ENCODE data around the gene CD80. TPM values are rescaled to one million over a fixed set of nuclear protein-coding genes. Genes with fewer than 3 reads are reported as not detected.

CD80 gene
- total and polyA plus RNA-seq, 2 donors (not counting 1 experiment from before 2014, with no cell fraction given) = under 0.01 TPM; not detected in 1

- no peak overlapping the region for H3K27ac ChIP-seq (ENCODE audit: insufficient read depth, low read length)
- TF ChIP-seq EZH2 (IDR thresholded peaks at IDR 0.05; ENCODE audit: low read length, missing control alignments) (no peak), CTCF (conservative IDR thresholded peaks at IDR 0.05 in 1 of 2, IDR thresholded peaks at IDR 0.05 in 1 of 2; ENCODE audit: low read depth in 1 of 2, low read length in 2 of 2) (no peak)
- H3K4me1 ChIP-seq (ENCODE audit: control insufficient read depth, extremely low read depth, insufficient read depth, low read length) = no peaks in the 10 kb centered on the region
- no peaks in the 10 kb centered on the region for H3K27me3 ChIP-seq (ENCODE audit: control insufficient read depth, insufficient read depth, low read length)
- H3K9me3 ChIP-seq (ENCODE audit: control insufficient read depth, insufficient read depth, low read depth, low read length) = no peaks in the 10 kb centered on the region
- no peak overlapping the region for H3K9ac ChIP-seq (ENCODE audit: insufficient read depth, low read length)
- no peaks in the 10 kb centered on the region for H3K79me2 ChIP-seq (ENCODE audit: control insufficient read depth, insufficient read depth, low read length)
- no peak for DNase-seq (ENCODE audit: low read depth in 2 of 2)
- no peaks in the 10 kb centered on the region for H4K20me1 ChIP-seq (ENCODE audit: control insufficient read depth, extremely low read depth, insufficient read depth, low read length)
- no peak overlapping the region for H3K4me2 ChIP-seq (ENCODE audit: extremely low read depth, insufficient read depth, low read length)
- no peaks in the 10 kb centered on the region for H3K36me3 ChIP-seq (ENCODE audit: control insufficient read depth, insufficient read depth, low read length)
- no peak overlapping the region for H3K4me3 ChIP-seq (replicated peaks in 1 of 4; ENCODE audit: control extremely low read depth in 1 of 4, insufficient read depth in 1 of 4, low read depth in 3 of 4, low read length in 4 of 4)
- no peak overlapping the region for H2AFZ ChIP-seq (ENCODE audit: low read length)
These were observed 73.9 kb downstream of the CD80 start for GRCh38 chr3:119485563-119485962.

GRCh38 chr3:119483101-119483500 lies 76.3 kb downstream of the CD80 start:
- no peaks in the 10 kb centered on the region for H3K27me3 ChIP-seq (ENCODE audit: control insufficient read depth, insufficient read depth, low read length)
- no peak overlapping the region for H3K4me3 ChIP-seq (replicated peaks in 1 of 4; ENCODE audit: control extremely low read depth in 1 of 4, insufficient read depth in 1 of 4, low read depth in 3 of 4, low read length in 4 of 4)
- no peaks in the 10 kb centered on the region for H3K36me3 ChIP-seq (ENCODE audit: control insufficient read depth, insufficient read depth, low read length)
- no peak overlapping the region for H3K27ac ChIP-seq (ENCODE audit: insufficient read depth, low read length)
- no peaks in the 10 kb centered on the region for H3K9me3 ChIP-seq (ENCODE audit: control insufficient read depth, insufficient read depth, low read depth, low read length)
- no peaks in the 10 kb centered on the region for H3K4me1 ChIP-seq (ENCODE audit: control insufficient read depth, extremely low read depth, insufficient read depth, low read length)
- DNase-seq (ENCODE audit: low read depth in 2 of 2) = no peak
- H3K79me2 ChIP-seq (ENCODE audit: control insufficient read depth, insufficient read depth, low read length) = no peaks in the 10 kb centered on the region
- no peaks in the 10 kb centered on the region for H4K20me1 ChIP-seq (ENCODE audit: control insufficient read depth, extremely low read depth, insufficient read depth, low read length)
- H2AFZ ChIP-seq (ENCODE audit: low read length) = no peak overlapping the region
- no peak for TF ChIP-seq EZH2 (IDR thresholded peaks at IDR 0.05; ENCODE audit: low read length, missing control alignments)
- no peak for TF ChIP-seq CTCF (conservative IDR thresholded peaks at IDR 0.05 in 1 of 2, IDR thresholded peaks at IDR 0.05 in 1 of 2; ENCODE audit: low read depth in 1 of 2, low read length in 2 of 2)
- no peak overlapping the region for H3K4me2 ChIP-seq (ENCODE audit: extremely low read depth, insufficient read depth, low read length)
- no peak overlapping the region for H3K9ac ChIP-seq (ENCODE audit: insufficient read depth, low read length)

- Histone ChIP-seq H2AFZ (ENCODE audit: low read length) (no peak overlapping the region), H3K27ac (ENCODE audit: insufficient read depth, low read length) (no peak overlapping the region), H3K9me3 (ENCODE audit: control insufficient read depth, insufficient read depth, low read depth, low read length) (no peaks in the 10 kb centered on the region), H3K4me3 (replicated peaks in 1 of 4; ENCODE audit: control extremely low read depth in 1 of 4, insufficient read depth in 1 of 4, low read depth in 3 of 4, low read length in 4 of 4) (no peak overlapping the region), H3K9ac (ENCODE audit: insufficient read depth, low read length) (no peak overlapping the region), H3K4me2 (ENCODE audit: extremely low read depth, insufficient read depth, low read length) (no peak overlapping the region), H3K27me3 (ENCODE audit: control insufficient read depth, insufficient read depth, low read length) (no peaks in the 10 kb centered on the region), H4K20me1 (ENCODE audit: control insufficient read depth, extremely low read depth, insufficient read depth, low read length) (no peaks in the 10 kb centered on the region), H3K79me2 (ENCODE audit: control insufficient read depth, insufficient read depth, low read length) (no peaks in the 10 kb centered on the region), H3K36me3 (ENCODE audit: control insufficient read depth, insufficient read depth, low read length) (no peaks in the 10 kb centered on the region), H3K4me1 (ENCODE audit: control insufficient read depth, extremely low read depth, insufficient read depth, low read length) (no peaks in the 10 kb centered on the region)
- TF ChIP-seq EZH2 (IDR thresholded peaks at IDR 0.05; ENCODE audit: low read length, missing control alignments) = no peak
- TF ChIP-seq CTCF (conservative IDR thresholded peaks at IDR 0.05 in 1 of 2, IDR thresholded peaks at IDR 0.05 in 1 of 2; ENCODE audit: low read depth in 1 of 2, low read length in 2 of 2) = no peak
- DNase-seq (ENCODE audit: low read depth in 2 of 2) = peak in 1 of 2 donors; percentile 7
These were observed 78.3 kb downstream of the CD80 start for GRCh38 chr3:119481079-119481478.

Other genes with a start within 250 kb of the CD80 start
- 56.8 and 59.0 TPM in 2 replicates for gene TMEM39A, start 96.0 kb downstream of the CD80 start, total RNA-seq
- 32.8 and 48.0 TPM in 2 replicates for gene TMEM39A, start 96.0 kb downstream of the CD80 start, polyA plus RNA-seq
- gene POGLUT1, start 90.7 kb downstream of the CD80 start, total RNA-seq = 15.4 and 18.2 TPM in 2 replicates
- gene POGLUT1, start 90.7 kb downstream of the CD80 start, polyA plus RNA-seq = 12.1 and 15.2 TPM in 2 replicates
- 52.6 and 59.5 TPM in 2 replicates for gene TIMMDC1, start 61.1 kb downstream of the CD80 start, total RNA-seq
- 60.1 and 60.2 TPM in 2 replicates for gene TIMMDC1, start 61.1 kb downstream of the CD80 start, polyA plus RNA-seq
- gene ADPRH, start 19.9 kb upstream of the CD80 start, total RNA-seq = 3.1 and 7.4 TPM in 2 replicates
- gene ADPRH, start 19.9 kb upstream of the CD80 start, polyA plus RNA-seq = 1.1 and 3.0 TPM in 2 replicates
- gene PLA1A, start 38.3 kb upstream of the CD80 start, total RNA-seq = under 0.01 and 0.26 TPM in 2 replicates
- gene PLA1A, start 38.3 kb upstream of the CD80 start, polyA plus RNA-seq = not detected in 2 replicates
- 0.17 and 0.26 TPM in 2 replicates for gene POPDC2, start 101.0 kb upstream of the CD80 start, total RNA-seq
- 0.26 and 0.34 TPM in 2 replicates for gene POPDC2, start 101.0 kb upstream of the CD80 start, polyA plus RNA-seq
- gene COX17, start 117.8 kb upstream of the CD80 start, total RNA-seq = 13.9 and 21.0 TPM in 2 replicates
- 19.6 and 24.2 TPM in 2 replicates for gene COX17, start 117.8 kb upstream of the CD80 start, polyA plus RNA-seq
- gene CFAP91, start 143.4 kb upstream of the CD80 start, total RNA-seq = 0.17 and 0.77 TPM in 2 replicates
- 0.02 and 0.10 TPM in 2 replicates for gene CFAP91, start 143.4 kb upstream of the CD80 start, polyA plus RNA-seq
- under 0.01 TPM in 1 of 2 replicates, not detected in the other for gene NR1I2, start 222.5 kb upstream of the CD80 start, total RNA-seq
- gene NR1I2, start 222.5 kb upstream of the CD80 start, polyA plus RNA-seq = 0.03 TPM in 1 of 2 replicates, not detected in the other

All from fibroblast of lung (primary cell).